H1 (cell line): ENCODE data around the gene TIAM2. TPM values are rescaled to one million over a fixed set of nuclear protein-coding genes. Genes with fewer than 3 reads are reported as not detected.

Experiments used
- CTCF ChIA-PET: fragments of 300-600 bp; sonication (Branson Sonifier 250); formaldehyde crosslinking; loops from one replicate; lab custom pipeline; 2021; ENCODE audit not compliant: partially characterized antibody; lab: Charles Lee
- POLR2A ChIA-PET: fragments of 300-600 bp; sonication (Branson Sonifier 250); formaldehyde crosslinking; loops from one replicate; lab custom pipeline; 2021; ENCODE audit warnings: inconsistent platforms; ENCODE audit not compliant: partially characterized antibody; lab: Charles Lee
- DNase-seq, 2 experiments: peaks; one replicate each; pipeline versions ENCODE4 v3.0.0 to v3.0.0-alpha.2; 2010 to 2022; ENCODE audit warnings: low spot score in 2 of 2, low read depth in 1 of 2, mixed read lengths in 1 of 2
- FAIRE-seq: peaks from 2 replicates; lab custom pipeline; 2011; peaks lifted over from hg19 to GRCh38; lab: Jason Lieb, UNC
- H2AFZ ChIP-seq: 2 replicates; pipeline ENCODE4 v1.8.1; 2012; ENCODE audit warnings: low read length, inconsistent platforms
- H2AK5ac ChIP-seq: 2 replicates; pipeline ENCODE4 v1.6.1; 2013; ENCODE audit warnings: low read depth, low read length
- H2BK120ac ChIP-seq: replicated peaks from 2 replicates; pipeline ENCODE3; 2013; ENCODE audit warnings: low read depth, low read length, inconsistent platforms
- H2BK12ac ChIP-seq: 2 replicates; pipeline ENCODE4 v1.6.1; 2013; ENCODE audit warnings: low read depth, low read length
- H2BK15ac ChIP-seq: 2 replicates; pipeline ENCODE4 v1.6.1; 2013; ENCODE audit warnings: low read length
- H2BK20ac ChIP-seq: 2 replicates; pipeline ENCODE4 v1.6.1; 2013; ENCODE audit warnings: low read length
- H2BK5ac ChIP-seq: 2 replicates; pipeline ENCODE4 v1.6.1; 2013; ENCODE audit warnings: low read depth, low read length
- H3K14ac ChIP-seq: 2 replicates; pipeline ENCODE4 v1.6.1; 2013; ENCODE audit warnings: inconsistent platforms; ENCODE audit not compliant: insufficient read length
- H3K18ac ChIP-seq: 2 replicates; pipeline ENCODE4 v1.6.1; 2013; ENCODE audit warnings: low read length; ENCODE audit errors: extremely low read depth
- H3K23ac ChIP-seq: 2 replicates; pipeline ENCODE4 v1.6.1; 2013; ENCODE audit warnings: inconsistent platforms; ENCODE audit not compliant: insufficient read length
- H3K23me2 ChIP-seq: 2 replicates; pipeline ENCODE4 v1.6.1; 2013; ENCODE audit warnings: low read depth, low read length
- H3K27ac ChIP-seq: 2 replicates; pipeline ENCODE4 v1.6.1; 2011; ENCODE audit warnings: low read depth, low read length, inconsistent platforms
- H3K27me3 ChIP-seq, 4 experiments: replicated peaks in 1 of 4; 1 replicate in 1 of 4; 2 replicates in 3 of 4; pipeline versions ENCODE4 v1.6.1 to v1.8.1; 2011 to 2013; ENCODE audit warnings: low read length in 3 of 4, mild to moderate bottlenecking in 3 of 4, inconsistent platforms in 2 of 4, mixed read lengths in 2 of 4, moderate library complexity in 1 of 4; ENCODE audit not compliant: control insufficient read depth in 3 of 4, insufficient read depth in 3 of 4; ENCODE audit errors: extremely low read depth in 1 of 4
- H3K36me3 ChIP-seq, 4 experiments: 2 replicates each; pipeline versions ENCODE4 v1.6.1 to v1.8.1; 2011 to 2013; ENCODE audit warnings: mild to moderate bottlenecking in 4 of 4, low read length in 3 of 4, moderate library complexity in 2 of 4, control low read depth in 1 of 4, inconsistent platforms in 1 of 4; ENCODE audit not compliant: insufficient read depth in 4 of 4, control insufficient read depth in 2 of 4
- H3K4ac ChIP-seq: replicated peaks from 2 replicates; pipeline ENCODE3; 2013; ENCODE audit warnings: low read length, low read depth, mixed read lengths, inconsistent platforms; ENCODE audit not compliant: insufficient read length
- H3K4me1 ChIP-seq, 4 experiments: replicated peaks in 1 of 4; 1 replicate in 1 of 4; 2 replicates in 3 of 4; pipeline versions ENCODE4 v1.6.1 to v1.8.1; 2011 to 2013; ENCODE audit warnings: low read length in 3 of 4, inconsistent platforms in 2 of 4, mixed read lengths in 1 of 4; ENCODE audit not compliant: insufficient read depth in 4 of 4, control insufficient read depth in 3 of 4
- H3K4me2 ChIP-seq, 2 experiments: 2 replicates each; pipeline versions ENCODE4 v1.6.1 to v1.8.1; 2011 to 2013; ENCODE audit warnings: low read depth in 2 of 2, low read length in 2 of 2, control low read depth in 1 of 2, inconsistent platforms in 1 of 2, mild to moderate bottlenecking in 1 of 2; ENCODE audit not compliant: insufficient read depth in 1 of 2
- H3K4me3 ChIP-seq, 4 experiments: fragments of 200-600, 300-600 bp in 1 of 4; sonication (generic), shearing (Covaris generic), sonication (Bioruptor Twin) in 1 of 4; 2 replicates each; pipeline versions ENCODE4 v1.5.1 to v1.8.1; 2011 to 2016; ENCODE audit warnings: low read length in 4 of 4, low read depth in 3 of 4, control low read depth in 2 of 4, inconsistent platforms in 2 of 4, mild to moderate bottlenecking in 2 of 4, mixed read lengths in 1 of 4, moderate library complexity in 1 of 4; ENCODE audit not compliant: insufficient read depth in 2 of 4; ENCODE audit errors: extremely low read depth in 1 of 4
- H3K56ac ChIP-seq: replicated peaks from 2 replicates; pipeline ENCODE3; 2013; ENCODE audit warnings: low read depth, mild to moderate bottlenecking, mixed read lengths, low read length, inconsistent platforms; ENCODE audit not compliant: insufficient read length
- H3K79me1 ChIP-seq: 2 replicates; pipeline ENCODE4 v1.6.1; 2013; ENCODE audit warnings: low read depth, low read length, control low read depth
- H3K79me2 ChIP-seq, 2 experiments: 2 replicates each; pipeline versions ENCODE4 v1.6.1 to v1.8.1; 2012 to 2013; ENCODE audit warnings: low read length in 2 of 2, mild to moderate bottlenecking in 2 of 2, inconsistent platforms in 1 of 2; ENCODE audit not compliant: insufficient read depth in 2 of 2, control insufficient read depth in 1 of 2
- H3K9ac ChIP-seq, 4 experiments: replicated peaks in 1 of 4; 1 replicate in 1 of 4; 2 replicates in 3 of 4; pipeline versions ENCODE4 v1.6.1 to v1.8.1; 2011 to 2013; ENCODE audit warnings: low read depth in 3 of 4, low read length in 3 of 4, control low read depth in 2 of 4, mild to moderate bottlenecking in 2 of 4, moderate library complexity in 2 of 4, inconsistent platforms in 1 of 4; ENCODE audit errors: extremely low read depth in 1 of 4
- H3K9me3 ChIP-seq, 2 experiments: 2 replicates each; pipeline versions ENCODE4 v1.6.1 to v1.8.1; 2012 to 2013; ENCODE audit warnings: mild to moderate bottlenecking in 2 of 2, moderate library complexity in 2 of 2, control low read depth in 1 of 2, inconsistent platforms in 1 of 2, low read depth in 1 of 2, low read length in 1 of 2, mixed read lengths in 1 of 2; ENCODE audit not compliant: insufficient read depth in 2 of 2
- H4K20me1 ChIP-seq, 2 experiments: replicated peaks in 1 of 2; 2 replicates each; pipeline versions ENCODE3 to v1.8.1; 2011 to 2013; ENCODE audit warnings: inconsistent platforms in 2 of 2, low read length in 2 of 2, mild to moderate bottlenecking in 1 of 2; ENCODE audit not compliant: insufficient read depth in 2 of 2, control insufficient read depth in 1 of 2
- H4K5ac ChIP-seq: 2 replicates; pipeline ENCODE4 v1.6.1; 2013; ENCODE audit warnings: low read length, low read depth, mixed read lengths, inconsistent platforms; ENCODE audit not compliant: insufficient read length
- H4K8ac ChIP-seq: 2 replicates; pipeline ENCODE4 v1.8.0; 2013; ENCODE audit warnings: mild to moderate bottlenecking, moderate library complexity, low read length, inconsistent platforms; ENCODE audit not compliant: insufficient read depth; ENCODE audit errors: extremely low read depth
- H4K91ac ChIP-seq: replicated peaks from 2 replicates; pipeline ENCODE3; 2013; ENCODE audit warnings: low read length, mixed read lengths, inconsistent platforms; ENCODE audit not compliant: insufficient read length
- ATF2 ChIP-seq: IDR thresholded peaks from 2 replicates; pipeline ENCODE4 v1.6.1; 2012; ENCODE audit warnings: low read length, inconsistent platforms
- CHD1 ChIP-seq: IDR thresholded peaks from 2 replicates; pipeline ENCODE4 v1.6.1; 2012; ENCODE audit warnings: low read depth, low read length, improper control_type of control experiment
- E2F6 ChIP-seq: IDR thresholded peaks from 2 replicates; pipeline ENCODE4 v1.6.1; 2012; ENCODE audit warnings: inconsistent platforms
- EGR1 ChIP-seq: IDR thresholded peaks from 2 replicates; pipeline ENCODE4 v1.6.1; 2011; ENCODE audit warnings: low read depth, low read length, borderline replicate concordance
- KDM1A ChIP-seq: fragments of 200-600, 300-600 bp; sonication (generic); IDR thresholded peaks from 2 replicates; pipeline ENCODE4 v1.7.1; 2016; ENCODE audit warnings: mild to moderate bottlenecking, low read length, borderline replicate concordance
- NANOG ChIP-seq: IDR thresholded peaks from 2 replicates; pipeline ENCODE4 v1.6.1; 2011; ENCODE audit warnings: low read length, low read depth, mild to moderate bottlenecking, inconsistent platforms; ENCODE audit not compliant: insufficient read depth, poor library complexity, severe bottlenecking
- SAP30 ChIP-seq: fragments of 300-600 bp; sonication (generic); IDR thresholded peaks from 2 replicates; pipeline ENCODE4 v1.7.1; 2012; ENCODE audit warnings: low read length, moderate library complexity, mild to moderate bottlenecking, inconsistent platforms; ENCODE audit not compliant: insufficient read depth, insufficient replicate concordance
- SP4 ChIP-seq: IDR thresholded peaks from 2 replicates; pipeline ENCODE4 v1.6.1; 2012; ENCODE audit warnings: low read length, inconsistent platforms
- WGBS, 2 experiments: shearing (Covaris generic) in 1 of 2; methylation state at CpG; one replicate each; pipeline versions ENCODE4 v1.1.6 to v1.1.7; 2013 to 2015; ENCODE audit warnings: low lambda C conversion rate in 2 of 2, mixed read lengths in 2 of 2, inconsistent platforms in 1 of 2, low coverage in 1 of 2, missing lambda C conversion rate in 1 of 2; ENCODE audit not compliant: insufficient replicate concordance in 2 of 2, insufficient coverage in 1 of 2, insufficient read length in 1 of 2; ENCODE audit errors: extremely low coverage in 1 of 2, missing lambda C conversion rate in 1 of 2; 5-methylcytosine and 5-hydroxymethylcytosine counted together
- polyA plus RNA-seq, 7 experiments: library from polyadenylated mRNA; depleted of rRNA in 3 of 7; stranded (reverse) in 5 of 7; unstranded in 2 of 7; fragments of >200 nt in 5 of 7; fragments of 200-250 nt in 2 of 7; gene quantifications; 1 replicate in 5 of 7; 2 replicates in 1 of 7; 4 replicates in 1 of 7; pipeline versions ENCODE4 v1.2.1 to v1.2.3, GENCODE V29; 2011 to 2013; ENCODE audit warnings: missing spikeins in 2 of 7, mixed read lengths in 2 of 7
- total RNA-seq: library from RNA; stranded (reverse); fragmentation: NEBNext Ultra II Directional; extraction: Animal tissue kit (Norgen Biotek cat#: 25700); gene quantifications from 2 replicates; pipeline ENCODE4 v1.2.1, GENCODE V29; 2021

The TIAM2 gene
- total and polyA plus RNA-seq, 2 of the 8 experiments (the other 6 are each of a cell fraction or from before 2014, with no cell fraction given) = 7.4 to 23.9 TPM

GRCh38 chr6:155241966-155242365 lies 246.9 kb downstream of the TIAM2 start:
- H2AK5ac ChIP-seq = no peak overlapping the region
- no peaks in the 10 kb centered on the region for H3K4me1 ChIP-seq
- peaks cover 13 to 19% of the 10 kb centered on the region in 2 experiments for H3K9me3 ChIP-seq
- peaks cover 2 to 35% (median 12%) of the 10 kb centered on the region in 4 experiments; a peak in 5 of 8 replicates for H3K36me3 ChIP-seq
- no peak overlapping the region for H3K56ac ChIP-seq
- no peak overlapping the region for H3K4ac ChIP-seq
- FAIRE-seq (no peak), DNase-seq (no peak)
- H4K20me1 ChIP-seq = no peaks in the 10 kb centered on the region
- H4K8ac ChIP-seq = no peak overlapping the region
- 90% methylated on average over 8 of the region's 8 CpGs; no CpG with 5 or more reads in 1 of the 2 experiments for WGBS, 2 experiments
- H2AFZ ChIP-seq = no peak overlapping the region
- H2BK12ac ChIP-seq = no peak overlapping the region
- H3K14ac ChIP-seq = no peak overlapping the region
- no peak overlapping the region for H2BK5ac ChIP-seq
- no peak overlapping the region for H3K18ac ChIP-seq
- ChIA-PET POLR2A (interaction anchor here (0.9 to 1.1 kb wide), 2 partner anchors 20 to 160 kb away, joined by 3 read pairs; no protein-coding TSS in a partner anchor), CTCF (interaction anchor here (1.5 to 8.9 kb wide), 2 partner anchors 15 to 18 kb away, joined by 4 to 72 read pairs; no protein-coding TSS in a partner anchor)
- H3K23me2 ChIP-seq = no peaks in the 10 kb centered on the region
- H2BK120ac ChIP-seq = no peak overlapping the region
- no peak overlapping the region for H3K27ac ChIP-seq
- no peak overlapping the region for H4K91ac ChIP-seq
- H3K4me2 ChIP-seq = no peak overlapping the region
- H3K23ac ChIP-seq = no peak overlapping the region
- H2BK15ac ChIP-seq = no peak overlapping the region
- H3K9ac ChIP-seq = no peak overlapping the region
- no peak overlapping the region for H2BK20ac ChIP-seq
- no peak overlapping the region for H4K5ac ChIP-seq
- H3K27me3 ChIP-seq = no peaks in the 10 kb centered on the region
- no peaks in the 10 kb centered on the region for H3K79me1 ChIP-seq
- TF ChIP-seq KDM1A (no peak), EGR1 (no peak), E2F6 (no peak), ATF2 (no peak), SP4 (no peak), CHD1 (no peak), SAP30 (no peak), NANOG (no peak)
- H3K79me2 ChIP-seq = no peaks in the 10 kb centered on the region
- H3K4me3 ChIP-seq = no peak overlapping the region
